NCI-H1436 (cell line): Measurements from ENCODE around the gene RAI1.
"Not testable (repeated sequence)": the region's sequence is repeated elsewhere in the genome, so short reads cannot be mapped to it uniquely, and the experiment has no call there.

Experiments used
- DNase-seq: peaks from one replicate; lab custom pipeline; 2025; lab: John Stamatoyannopoulos, UW

Gene RAI1

DNA sequence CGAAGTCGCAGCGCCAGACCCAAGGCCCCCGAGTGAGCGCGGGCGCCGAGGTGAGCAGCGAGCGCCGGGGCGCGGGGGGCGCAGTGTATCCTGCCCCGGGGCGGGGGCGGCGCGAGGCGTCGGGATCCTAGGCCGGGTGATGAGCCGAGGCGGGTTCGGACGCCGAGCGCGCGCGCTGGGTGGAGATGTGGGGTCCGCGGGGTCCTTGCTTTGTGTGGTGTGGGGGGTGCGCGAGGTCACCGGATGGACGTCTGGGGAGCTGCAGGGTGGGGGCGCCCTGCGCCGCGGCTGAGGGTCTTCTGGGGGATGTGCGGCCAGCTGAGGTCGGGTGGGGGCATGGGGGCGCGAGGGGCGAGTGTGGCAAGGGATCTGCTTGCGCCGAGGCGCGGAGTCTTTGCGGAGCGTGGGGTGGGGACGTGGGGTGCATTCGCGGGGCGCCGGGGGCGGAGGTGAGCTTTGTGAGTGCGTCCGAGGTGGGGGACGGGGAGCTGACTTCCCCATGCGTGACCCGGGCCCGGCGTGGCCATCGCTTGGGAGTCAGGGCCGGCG is 560 bp downstream of the RAI1 start:
- DNase-seq, result peak; percentile 55

DNA sequence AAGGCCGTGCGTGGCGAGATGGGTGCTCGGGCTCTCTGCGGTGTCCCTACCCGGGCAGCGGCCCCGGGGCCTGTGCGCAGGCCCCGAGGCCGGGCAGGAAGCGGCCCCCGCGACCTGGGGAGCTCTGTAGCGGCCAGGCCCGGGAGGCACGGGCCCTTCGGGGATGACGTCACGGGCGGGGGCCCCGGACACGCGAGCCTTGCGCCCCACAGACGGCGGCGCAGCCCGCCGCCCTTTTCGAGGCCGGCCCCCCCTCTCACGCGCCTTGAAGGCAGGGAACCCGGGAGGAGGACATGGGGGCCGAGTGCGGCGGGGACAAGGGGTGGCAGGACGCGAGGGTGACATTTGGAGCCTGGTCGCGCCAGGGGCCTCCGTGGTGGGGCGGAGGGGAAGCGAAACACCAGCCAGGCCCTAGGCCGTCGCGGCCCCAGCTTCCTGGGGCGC is 1.1 kb downstream of the RAI1 start:
- DNase-seq, result no peak

DNA sequence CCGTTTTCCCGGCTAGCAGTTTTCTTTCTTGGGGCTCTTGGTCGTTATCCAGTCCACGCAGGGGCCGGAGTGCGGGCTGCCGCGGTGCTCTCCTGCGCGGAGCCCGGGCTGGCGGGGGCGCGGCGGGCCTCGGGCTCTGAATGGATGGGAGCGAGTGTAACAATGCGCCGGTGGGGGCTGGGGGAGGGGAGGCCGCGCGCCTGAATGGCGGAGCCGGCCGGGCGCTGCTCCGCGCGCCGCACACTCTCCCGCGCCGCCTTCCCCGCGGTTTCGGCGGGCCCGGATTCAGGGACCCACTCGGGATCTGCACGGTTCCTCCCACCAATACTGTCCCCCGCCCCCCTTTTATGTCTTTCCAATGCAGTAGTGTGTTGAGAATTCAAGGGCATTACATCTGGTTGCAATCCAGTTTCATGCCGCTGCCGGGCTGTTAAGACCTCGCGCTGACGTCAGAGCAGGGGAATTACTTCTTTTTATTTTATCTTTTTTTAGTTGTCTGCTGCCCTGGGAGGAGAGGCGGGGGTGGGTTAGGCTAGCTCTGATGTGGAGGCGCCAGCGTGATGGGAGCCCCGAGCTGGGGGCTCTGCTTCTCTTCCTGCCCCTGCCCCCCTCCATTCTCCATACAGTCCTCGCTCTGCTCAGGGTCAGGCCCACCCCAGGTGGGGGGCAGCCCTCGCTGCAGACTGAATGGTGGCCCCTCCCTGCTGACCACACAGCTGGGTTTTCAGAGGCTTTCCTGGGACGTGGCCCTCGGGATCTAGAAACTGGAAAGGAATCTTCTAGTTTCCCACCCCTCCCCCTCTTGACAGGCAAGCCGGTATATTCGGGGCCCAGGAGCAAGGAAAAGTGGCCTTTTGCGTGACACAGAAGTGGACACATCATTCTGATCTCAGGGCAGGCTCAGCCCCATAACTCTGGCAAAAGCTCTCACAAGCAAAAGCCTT is 1.8 kb downstream of the RAI1 start:
- peak; percentile 72 for DNase-seq

DNA sequence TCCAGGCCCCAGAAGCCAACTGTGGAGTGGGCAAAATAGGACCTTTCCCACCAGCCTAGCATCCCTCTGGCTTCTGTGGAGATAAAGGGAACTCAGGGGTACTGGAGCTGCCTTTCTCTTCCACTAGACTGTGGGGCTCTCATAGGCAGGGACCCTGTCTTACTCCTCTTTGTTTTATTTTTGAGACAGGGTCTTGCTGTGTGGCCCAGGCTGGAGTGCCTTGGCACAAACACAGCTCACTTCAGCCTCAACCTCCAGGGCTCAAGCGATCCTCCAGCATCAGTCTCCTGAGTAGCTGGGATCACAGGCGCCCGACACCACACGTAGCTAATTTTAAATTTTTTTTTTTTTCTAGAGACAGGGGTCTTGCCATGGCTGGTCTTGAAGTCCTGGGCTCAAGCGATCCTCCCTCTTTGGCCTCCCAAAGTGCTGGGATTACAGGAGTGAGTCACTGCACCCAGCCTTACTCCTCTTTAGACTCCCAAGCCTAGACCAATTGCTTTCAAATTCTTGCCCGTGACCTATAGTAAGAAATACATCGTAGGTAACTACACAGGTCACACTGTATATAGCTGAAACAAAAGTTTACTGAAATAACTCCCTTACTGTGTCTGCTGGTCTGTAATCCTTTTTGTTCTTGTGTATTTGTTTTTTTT is 2.6 kb downstream of the RAI1 start:
- no peak for DNase-seq

DNA sequence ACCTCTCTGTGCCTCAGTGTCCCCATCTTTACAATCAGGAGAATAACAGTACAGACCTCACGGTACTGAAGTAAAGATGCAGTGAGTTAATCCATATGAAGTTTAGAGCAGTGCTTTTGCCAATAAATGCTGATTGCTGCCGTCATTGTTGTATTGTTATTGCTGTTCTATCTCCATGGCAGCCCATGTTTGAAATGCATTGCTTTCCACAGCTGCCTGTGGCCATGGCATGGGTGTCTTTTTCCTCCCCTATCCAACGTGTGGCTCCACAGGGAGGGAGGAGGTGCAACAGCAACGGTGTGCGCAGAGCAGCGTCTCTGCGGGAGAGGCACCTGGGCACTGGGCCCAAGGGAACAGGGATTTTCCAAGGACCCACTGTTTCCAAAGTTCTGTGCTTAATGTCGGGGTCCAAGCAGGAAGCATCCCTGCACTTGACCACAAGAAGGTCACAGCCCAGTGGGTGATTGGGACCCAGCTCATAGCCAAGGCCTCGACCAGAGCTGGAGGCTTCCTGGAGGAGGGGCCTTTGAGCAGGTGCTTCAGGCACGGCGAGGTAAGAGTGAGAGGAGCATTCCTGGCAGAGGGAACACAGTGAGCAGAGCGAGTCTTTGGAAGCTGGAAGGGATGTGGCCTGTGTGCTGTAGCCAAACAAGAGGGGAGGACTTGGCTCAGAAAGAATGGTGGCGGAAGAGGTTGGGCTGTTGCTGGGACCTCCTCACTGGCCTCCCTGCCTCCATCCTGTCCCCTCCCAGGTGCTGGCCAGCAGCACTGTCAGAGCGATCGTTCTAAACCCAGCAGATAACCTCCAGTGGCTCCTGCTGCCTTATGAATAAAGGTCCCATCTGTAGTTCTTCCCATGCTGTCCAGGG is 3.9 kb downstream of the RAI1 start:
- DNase-seq, result no peak

DNA sequence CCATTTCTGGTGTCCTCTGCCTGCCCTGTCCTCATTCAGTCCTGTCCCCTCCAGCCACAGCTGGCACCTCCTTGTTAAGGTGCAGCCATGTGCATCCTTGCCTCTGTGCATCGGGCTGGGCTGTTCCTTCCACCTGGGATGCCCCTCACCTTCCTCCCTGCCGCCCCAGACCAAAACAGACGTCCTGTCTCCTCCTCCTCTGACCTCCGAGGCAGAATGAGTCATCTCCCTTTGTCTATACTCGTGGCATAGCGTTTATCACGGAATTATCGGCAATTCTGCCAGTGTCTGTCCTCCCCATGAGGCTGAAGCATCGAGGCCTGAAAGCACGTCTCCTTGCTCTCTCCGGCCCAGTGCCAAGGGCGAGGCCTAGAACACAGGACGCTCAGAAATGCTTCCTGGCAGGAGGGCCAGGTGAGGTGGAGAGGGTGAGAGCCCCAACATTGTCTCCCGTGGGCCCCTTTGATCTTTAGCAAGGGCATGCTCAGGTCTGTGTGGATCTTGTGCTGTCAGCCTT is 4.6 kb downstream of the RAI1 start:
- DNase-seq, result no peak

DNA sequence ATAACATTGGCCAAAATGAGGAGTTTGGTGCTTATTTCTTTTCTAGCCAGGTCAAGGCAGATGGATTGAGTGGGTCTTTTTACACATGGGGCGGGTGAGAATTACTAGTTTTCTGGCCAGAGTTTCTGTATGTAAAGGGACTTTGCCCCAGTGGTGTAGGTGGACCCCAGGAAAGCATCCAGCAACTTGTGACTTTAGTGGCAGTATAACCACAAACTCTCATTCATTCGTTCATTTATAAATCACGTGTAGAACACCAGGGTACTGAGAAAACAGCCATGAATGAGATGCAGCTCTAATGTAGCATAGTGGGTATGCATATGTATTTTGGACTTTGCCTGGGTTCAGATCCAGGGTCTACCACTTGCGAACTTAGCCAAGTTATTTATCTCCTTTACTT is 8.1 kb downstream of the RAI1 start:
- DNase-seq, result no peak

DNA sequence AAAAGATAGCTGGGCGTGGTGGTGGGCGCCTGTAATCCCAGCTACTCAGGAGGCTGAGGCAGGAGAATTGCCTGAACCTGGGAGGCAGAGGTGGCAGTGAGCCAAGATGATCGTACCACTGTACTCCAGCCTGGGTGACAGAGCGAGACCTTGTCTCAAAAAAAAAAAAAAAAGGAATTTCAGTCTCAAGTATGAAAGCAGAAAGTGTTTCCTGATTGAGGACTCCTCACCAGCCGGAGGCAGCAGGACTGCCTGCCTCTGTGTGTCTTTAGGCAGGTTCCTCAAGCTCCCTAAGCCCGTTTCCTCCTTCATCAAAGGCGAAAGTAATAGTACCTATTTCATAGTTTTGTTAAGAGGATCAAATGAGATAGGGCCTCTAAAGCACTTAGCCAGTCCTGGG is 9.0 kb downstream of the RAI1 start:
- DNase-seq, result not testable (repeated sequence)

DNA sequence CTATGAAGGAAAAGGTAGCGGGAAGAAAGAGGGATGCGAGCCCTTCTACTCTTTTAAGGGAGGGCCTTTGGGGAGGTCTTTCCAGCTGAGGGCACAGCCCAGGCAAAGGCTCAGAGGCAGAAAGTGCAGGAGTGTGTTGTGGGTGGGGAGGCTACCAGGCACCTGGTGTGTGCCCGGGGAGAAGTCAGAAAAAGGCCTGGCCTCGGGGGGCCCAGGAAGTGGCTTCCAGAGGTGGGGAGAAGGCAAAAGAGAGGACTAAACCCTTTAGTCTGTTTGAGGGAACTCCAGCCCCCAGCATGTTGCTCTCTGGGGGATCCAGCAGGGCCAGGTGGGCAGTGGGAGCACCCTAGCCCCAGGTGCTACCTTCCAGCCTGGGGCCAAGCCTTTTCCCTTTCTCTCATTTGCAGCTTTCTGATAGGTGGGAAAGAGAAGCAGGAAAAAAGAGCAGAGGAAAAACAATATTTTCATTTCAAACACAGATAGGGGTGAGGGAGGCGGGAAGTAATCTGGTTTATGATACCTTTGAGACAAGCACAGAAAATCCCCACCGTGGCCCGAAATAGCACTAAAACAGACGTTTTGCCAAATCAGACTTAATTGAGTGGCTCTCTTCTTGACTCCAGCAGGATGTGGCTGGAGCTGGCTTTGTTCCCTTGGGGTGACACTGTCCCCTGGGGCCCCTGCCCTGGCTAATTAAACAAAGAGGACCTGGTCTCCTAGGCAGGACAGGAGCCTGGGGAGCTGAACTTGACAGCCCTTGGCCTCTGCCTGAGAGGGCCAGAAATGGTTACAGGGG is 10.4 kb downstream of the RAI1 start:
- DNase-seq, result no peak

DNA sequence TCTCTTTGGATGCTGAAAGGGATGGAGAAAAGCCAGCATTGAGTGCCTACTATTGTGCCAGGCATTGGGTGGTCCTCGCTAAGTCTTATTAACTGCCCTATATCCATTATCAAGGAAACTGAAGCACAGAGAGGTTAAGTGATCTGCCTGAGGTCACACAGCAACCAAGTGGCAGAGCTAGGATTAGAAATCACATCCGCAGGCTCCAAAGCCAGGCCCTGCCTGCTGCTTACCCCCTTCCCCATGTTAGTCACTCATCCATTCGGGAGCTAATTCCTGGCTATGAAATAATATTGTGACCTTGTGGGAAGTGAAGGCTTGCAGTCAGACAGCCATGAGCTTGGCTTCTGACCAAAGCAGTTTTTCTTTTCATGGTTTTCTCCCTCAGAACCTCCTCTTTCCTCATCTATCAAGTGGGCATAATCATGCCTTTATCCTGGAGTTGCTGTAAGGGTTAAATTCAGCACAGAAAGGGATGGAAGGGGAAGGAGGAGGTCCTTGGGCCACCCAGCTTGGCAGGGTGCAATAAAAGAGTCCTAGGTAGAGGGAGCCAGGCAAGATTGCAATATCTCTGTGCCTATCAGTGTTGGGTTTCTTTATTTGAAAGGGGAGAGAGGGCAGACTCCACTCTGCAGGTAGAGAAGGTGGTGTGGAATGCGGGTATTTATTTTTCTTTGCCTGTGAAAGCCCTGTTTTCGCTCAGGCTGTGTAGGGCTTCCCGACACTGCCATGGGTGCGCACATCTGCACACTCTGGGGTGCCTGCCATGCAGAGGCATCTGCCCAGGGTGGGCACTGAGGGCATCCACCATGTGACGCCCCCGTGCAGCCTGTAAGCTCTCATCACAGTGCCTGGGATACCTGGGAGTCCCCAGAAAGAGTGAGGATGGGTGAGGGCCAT is 11.3 kb downstream of the RAI1 start:
- no peak for DNase-seq

DNA sequence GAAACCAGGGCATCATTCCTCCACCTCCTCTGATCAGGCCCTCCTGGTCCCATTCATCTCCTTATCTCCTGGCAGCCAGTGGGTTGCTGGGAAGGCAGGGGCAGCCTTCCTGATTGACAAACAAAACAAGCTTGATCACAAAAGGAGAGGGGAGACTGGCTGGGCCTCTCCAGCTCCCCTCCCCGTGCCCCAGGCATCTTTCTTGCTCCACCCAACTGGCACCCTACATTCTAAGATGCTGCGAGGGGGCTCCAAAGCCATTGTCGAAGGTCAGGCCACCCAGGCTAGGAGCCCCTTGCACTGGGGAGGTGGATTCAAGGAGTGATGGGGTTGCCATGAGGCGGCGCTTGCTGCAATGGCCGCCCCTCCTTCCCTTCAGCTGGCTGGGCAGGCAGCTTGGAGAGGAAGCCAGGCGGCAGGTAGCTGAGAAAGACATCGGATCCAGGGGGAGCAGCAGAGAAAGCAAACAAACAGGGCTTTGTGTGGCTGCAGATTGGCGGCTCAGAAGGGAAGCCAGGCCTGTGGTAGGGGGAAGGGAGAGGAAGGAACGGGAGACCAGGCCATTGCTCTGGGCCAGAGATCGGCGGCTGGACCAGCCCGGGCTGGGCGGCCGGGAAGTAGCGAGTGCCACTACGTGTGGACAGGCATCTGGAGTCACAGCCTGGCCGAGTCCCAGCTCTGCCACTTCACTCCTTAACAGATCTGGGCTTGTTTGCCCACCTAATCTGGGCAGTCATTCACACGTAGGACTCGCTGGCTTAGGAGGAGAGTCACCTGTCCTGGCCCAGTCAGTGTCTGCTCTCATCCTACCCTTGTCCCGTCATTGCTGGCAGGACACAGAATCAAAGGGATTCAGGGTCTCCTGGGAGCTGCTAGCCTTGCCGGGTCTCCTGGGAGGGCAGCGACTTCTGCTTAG is 12.3 kb downstream of the RAI1 start:
- DNase-seq, result peak; percentile 69

DNA sequence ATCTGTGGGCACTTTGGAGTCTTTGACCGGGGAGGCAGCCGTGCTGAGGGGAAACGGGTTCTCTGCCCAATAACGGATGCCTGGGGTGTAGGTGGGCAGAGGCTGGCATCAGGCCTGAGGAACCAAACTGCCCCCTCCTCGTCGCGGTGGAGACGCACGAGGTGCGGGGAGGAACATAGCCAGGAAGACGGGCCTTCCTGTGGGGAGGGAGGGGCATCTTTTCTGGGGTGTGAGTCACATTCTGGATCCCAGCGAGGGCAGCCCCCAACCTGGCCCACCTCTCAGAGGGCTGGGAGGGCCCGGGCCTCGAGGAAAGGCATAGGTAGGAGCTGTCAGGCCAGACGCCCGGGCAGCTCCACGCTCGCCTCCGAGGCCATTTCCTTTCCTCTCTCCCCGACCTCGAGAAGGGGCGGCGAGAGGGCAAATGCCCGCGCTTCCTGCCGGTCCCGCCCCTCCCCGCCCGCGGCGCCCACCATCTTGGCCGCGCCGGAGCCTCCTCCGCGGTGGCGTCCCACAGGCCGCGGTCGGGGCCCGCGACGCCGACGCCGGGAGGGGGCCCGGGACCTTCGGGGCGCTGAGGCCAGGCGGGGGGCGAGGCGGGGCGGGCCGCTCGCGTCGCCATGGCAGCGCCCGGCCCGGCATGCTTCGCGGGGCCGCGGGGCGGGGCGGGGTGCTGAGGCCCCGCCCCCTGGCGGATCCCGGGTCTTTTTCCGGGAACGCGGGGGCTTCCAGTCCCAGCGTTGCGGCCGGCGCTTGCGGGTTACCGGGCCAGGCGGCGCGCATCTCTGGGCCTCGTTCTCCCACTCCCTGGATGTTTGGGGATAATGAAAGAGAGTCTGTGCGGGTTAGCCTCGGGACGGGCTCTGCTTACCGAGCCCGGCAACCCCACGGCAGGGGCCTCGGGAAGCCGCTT is 13.2 kb downstream of the RAI1 start:
- peak; percentile 76 for DNase-seq

DNA sequence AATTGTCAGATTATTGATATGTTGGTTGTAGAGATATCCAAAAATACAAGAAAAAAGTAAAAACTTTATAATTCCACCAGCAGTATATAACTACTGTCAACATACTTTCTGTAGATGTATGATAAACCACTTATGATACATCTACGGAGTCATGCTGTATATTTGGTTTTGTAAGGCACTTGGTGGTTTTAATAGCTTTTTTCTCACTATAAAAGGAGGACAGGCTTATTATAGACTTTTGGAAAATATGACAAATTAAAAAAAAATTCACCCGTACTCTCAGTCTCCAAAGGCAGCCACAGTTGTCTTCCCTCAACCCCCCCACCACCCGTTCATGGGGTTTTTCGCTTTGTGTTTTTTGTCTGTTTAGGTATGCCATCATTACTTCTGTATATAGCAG is 14.8 kb downstream of the RAI1 start:
- no peak for DNase-seq

DNA sequence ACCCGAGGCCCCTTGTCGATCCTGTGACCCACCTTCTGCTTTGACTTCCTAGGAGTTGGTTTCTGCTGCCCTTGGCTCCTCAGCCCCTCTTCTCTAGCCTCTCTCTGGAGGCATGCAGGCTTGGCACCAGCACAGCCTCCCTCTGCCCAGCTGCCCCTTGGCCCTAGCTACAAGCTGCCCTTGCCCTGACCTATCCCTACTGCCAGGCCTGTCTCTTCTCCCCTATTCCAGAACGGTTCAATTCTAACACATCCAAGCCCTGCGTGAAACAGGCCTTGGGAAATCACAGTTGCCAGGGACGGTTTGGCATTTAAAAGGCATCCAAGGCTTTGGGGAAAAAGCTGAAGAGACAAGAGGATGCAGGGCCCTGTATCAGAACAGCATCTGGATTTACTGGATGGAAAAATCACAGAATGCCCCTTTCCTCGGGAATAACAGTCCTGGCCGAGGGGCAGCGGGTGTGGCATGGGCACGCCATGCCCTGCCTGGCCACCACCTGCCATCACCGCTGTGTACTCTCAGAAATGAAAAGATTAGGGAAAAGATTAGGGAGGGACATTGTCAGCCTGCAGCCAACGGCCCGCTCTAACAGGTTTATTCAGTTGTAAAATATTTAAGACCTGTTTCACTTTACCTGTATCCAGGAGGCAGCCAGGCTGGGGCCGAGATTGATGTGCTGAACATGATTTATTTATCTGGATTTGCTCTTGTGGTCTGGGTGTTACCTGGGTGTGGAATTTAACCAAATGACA is 15.8 kb downstream of the RAI1 start:
- no peak for DNase-seq

DNA sequence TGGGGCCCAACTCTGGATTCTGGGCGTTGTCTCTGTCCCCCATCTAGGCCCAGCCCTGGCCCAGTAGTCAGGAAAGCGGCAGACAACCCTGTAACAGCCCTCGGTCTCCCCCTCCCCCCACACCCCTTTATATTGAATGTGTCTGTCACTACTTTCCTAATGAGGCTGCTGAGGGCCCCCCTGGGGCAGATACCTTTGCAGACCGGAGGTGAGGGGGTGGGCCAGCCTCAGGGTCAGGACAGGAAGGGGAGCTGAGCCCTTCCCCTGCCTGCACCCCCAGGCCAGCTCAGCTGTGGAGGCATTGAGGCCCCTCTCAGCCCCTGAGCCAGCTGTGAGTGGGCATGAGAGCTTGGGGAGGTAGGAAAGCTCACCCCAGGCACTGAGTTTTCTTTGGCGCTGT is 17.1 kb downstream of the RAI1 start:
- peak; percentile 20 for DNase-seq

DNA sequence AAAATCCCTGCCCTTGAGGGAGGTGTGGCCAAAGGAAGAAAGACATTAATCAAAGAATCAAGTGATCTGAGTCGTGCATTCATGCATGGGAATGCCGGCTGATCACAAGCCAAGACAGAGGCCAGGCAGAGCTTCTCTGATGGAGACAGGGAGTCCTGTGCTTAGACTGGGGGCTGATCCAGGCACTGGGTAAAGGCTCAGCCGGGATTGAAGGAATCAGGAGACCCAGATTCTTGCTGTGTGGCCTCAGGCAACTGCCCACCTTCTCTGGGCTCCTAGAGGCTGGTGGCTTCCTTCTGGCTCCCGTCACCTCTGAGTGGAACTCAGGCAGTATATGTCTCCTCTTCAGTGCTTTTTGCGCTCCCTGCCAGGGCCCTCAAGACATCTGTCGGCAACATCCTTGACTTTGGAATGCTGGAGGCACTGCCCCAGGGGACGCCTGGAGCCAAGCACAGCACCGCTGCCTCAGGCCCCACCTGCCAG is 17.7 kb downstream of the RAI1 start:
- no peak for DNase-seq

DNA sequence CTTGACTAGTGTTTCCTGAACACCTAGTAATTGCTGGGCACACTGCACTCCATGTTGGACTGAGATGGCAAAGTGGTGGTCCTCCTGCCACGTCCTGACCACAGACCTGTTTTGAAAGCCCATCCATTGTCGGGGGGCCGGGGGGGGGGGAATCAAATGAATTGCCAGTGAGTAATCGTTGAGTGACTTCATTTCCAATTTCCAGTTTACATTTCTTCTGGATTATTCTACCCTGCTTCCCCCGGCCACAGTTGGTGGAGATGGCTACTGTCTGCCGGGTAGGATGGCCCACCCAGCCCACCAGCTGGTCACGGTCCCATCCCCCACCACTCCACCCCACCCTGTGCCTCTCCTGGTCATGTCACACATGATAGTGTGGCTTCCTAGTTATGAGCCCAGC is 18.2 kb downstream of the RAI1 start:
- DNase-seq, result no peak
